ENCODE measurements around the gene RASA4B.

RASA4B gene

GRCh38 chr7:102433219-102434038 lies 84.1 kb downstream of the RASA4B start, which contains the start of gene ORAI2:
ORAI2 (plus strand) TSS chr7:102433575; CDS start chr7:102438957, 5,382 bp downstream.
- peak within 1 kb of the TSS; percentile 58 for H2BK5ac ChIP-seq (ENCODE audit: low read depth, low read length, poor library complexity)
- no peak within 1 kb of the TSS for H3K23ac ChIP-seq (ENCODE audit: low read length)
- H3K4me3 ChIP-seq (ENCODE audit: low read depth, low read length) = peak within 1 kb of the TSS; percentile 91
- peak within 1 kb of the TSS; percentile 86 for H4K8ac ChIP-seq (ENCODE audit: low read depth, low read length)
- peaks cover 6% of the 10 kb centered on the region for H3K79me2 ChIP-seq (ENCODE audit: control insufficient read depth, insufficient read depth, low read length, poor library complexity)
- peak within 1 kb of the TSS; percentile 94 for H4K12ac ChIP-seq (ENCODE audit: low read depth, low read length)
- H3K36me3 ChIP-seq (ENCODE audit: control insufficient read depth in 1 of 2, insufficient read depth in 2 of 2, low read length in 2 of 2) = peaks cover 6 to 9% of the 10 kb centered on the region in 2 experiments
- WGBS (ENCODE audit: extremely low coverage, insufficient coverage, insufficient read length) = no CpG with 5 or more reads among the region's 90 CpGs
- peak within 1 kb of the TSS; percentile 82 for H2AFZ ChIP-seq (ENCODE audit: insufficient read depth, low read length, poor library complexity)
- H3K27me3 ChIP-seq (ENCODE audit: insufficient read depth, low read length) = no peaks in the 10 kb centered on the region
- H2BK120ac ChIP-seq (ENCODE audit: insufficient read depth, low read length, poor library complexity) = peak within 1 kb of the TSS; percentile 79
- peak within 1 kb of the TSS; percentile 57 for H3K4me2 ChIP-seq (ENCODE audit: low read length)
- peak within 1 kb of the TSS; percentile 88 for H3K14ac ChIP-seq (ENCODE audit: low read length)
- DNase-seq = peak; percentile 38 to 69
- peak within 1 kb of the TSS; percentile 73 for H2AK5ac ChIP-seq (ENCODE audit: low read length)
- peak within 1 kb of the TSS; percentile 43 for H3K27ac ChIP-seq (ENCODE audit: low read depth, low read length)
- H3K4ac ChIP-seq (ENCODE audit: low read depth, low read length) = peak within 1 kb of the TSS; percentile 86
- peaks cover 12 to 19% of the 10 kb centered on the region in 2 experiments for H3K4me1 ChIP-seq (ENCODE audit: control insufficient read depth in 1 of 2, insufficient read depth in 2 of 2, low read length in 2 of 2)
- H3K9ac ChIP-seq (ENCODE audit: low read length) = peak within 1 kb of the TSS; percentile 86
- H3K9me3 ChIP-seq (ENCODE audit: insufficient read depth, low read depth, low read length) = no peaks in the 10 kb centered on the region
- H3K18ac ChIP-seq (ENCODE audit: low read length) = peak within 1 kb of the TSS; percentile 90
- peaks cover 8% of the 10 kb centered on the region for H3K79me1 ChIP-seq (ENCODE audit: low read length)
- H4K91ac ChIP-seq (ENCODE audit: low read depth, low read length) = peak within 1 kb of the TSS; percentile 97
- peak within 1 kb of the TSS; percentile 86 for H2BK12ac ChIP-seq (ENCODE audit: low read length)
